C4-2B (cell line): ENCODE data around the gene AHNAK.

Source experiments
- CTCF ChIP-seq: fragments of 450-650 bp; conservative IDR thresholded peaks from 2 replicates; pipeline ENCODE4 v1.5.1; 2017; ENCODE audit warnings: mild to moderate bottlenecking
- ZFX ChIP-seq: fragments of 450-650 bp; IDR thresholded peaks from 2 replicates; pipeline ENCODE4 v1.6.1; 2017

- no peak for TF ChIP-seq CTCF
- TF ChIP-seq ZFX = no peak
Observed at GRCh38 chr11:62556875-62557631, 10.4 kb upstream of the AHNAK start.
